ENCODE results near the gene AK8. TPM values are rescaled to one million over a fixed set of nuclear protein-coding genes. Genes with fewer than 3 reads are reported as not detected.

Gene AK8
- total and polyA plus RNA-seq, 5 experiments from 2014 or later: 0.14 TPM; not detected in 4

DNA sequence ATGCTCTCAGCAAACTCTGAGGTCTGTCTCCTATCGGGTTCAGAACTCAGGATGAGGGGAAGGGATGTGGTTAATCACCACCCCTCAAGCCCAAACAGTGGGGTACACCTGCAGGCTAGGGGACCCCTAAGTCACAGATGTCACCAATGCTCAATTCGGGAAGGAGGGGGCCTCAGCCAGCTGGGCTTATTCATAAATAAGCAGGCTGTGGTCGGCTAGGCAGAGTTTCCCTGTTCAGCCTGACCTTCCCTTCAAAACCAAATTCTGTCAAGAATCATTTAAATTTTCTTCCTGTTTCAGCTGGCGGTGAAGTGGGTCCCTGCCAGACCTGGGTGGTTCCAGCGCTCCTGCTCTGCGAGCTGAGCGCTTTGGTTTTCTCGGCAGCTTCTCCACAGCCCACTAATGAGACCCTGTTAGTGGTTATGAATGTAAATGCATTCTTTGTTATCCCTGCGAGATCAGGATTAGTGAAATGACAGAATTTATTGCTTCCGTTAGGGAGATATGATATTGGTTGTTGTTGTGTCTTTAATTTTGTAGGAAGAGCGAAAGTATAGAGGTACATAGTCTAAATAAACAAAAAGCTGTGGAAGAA, 68.3 kb downstream of the AK8 start:
- POLR2A ChIA-PET: no interaction called here
- no peak for DNase-seq
- H3K27ac Mint-ChIP-seq: peak overlapping the region in 1 of 10 donors; percentile 20
- peaks cover 10 to 63% (median 28%) of the 10 kb centered on the region in 5 donors for H3K27me3 Mint-ChIP-seq
- peaks cover 0 to 16% (median under 1%) of the 10 kb centered on the region in 4 donors for H3K4me1 Mint-ChIP-seq
- H3K36me3 Mint-ChIP-seq: no peaks in the 10 kb centered on the region
- no peaks in the 10 kb centered on the region for H3K9me3 Mint-ChIP-seq
- no peak for ATAC-seq
- H3K4me3 Mint-ChIP-seq: no peak overlapping the region

DNA sequence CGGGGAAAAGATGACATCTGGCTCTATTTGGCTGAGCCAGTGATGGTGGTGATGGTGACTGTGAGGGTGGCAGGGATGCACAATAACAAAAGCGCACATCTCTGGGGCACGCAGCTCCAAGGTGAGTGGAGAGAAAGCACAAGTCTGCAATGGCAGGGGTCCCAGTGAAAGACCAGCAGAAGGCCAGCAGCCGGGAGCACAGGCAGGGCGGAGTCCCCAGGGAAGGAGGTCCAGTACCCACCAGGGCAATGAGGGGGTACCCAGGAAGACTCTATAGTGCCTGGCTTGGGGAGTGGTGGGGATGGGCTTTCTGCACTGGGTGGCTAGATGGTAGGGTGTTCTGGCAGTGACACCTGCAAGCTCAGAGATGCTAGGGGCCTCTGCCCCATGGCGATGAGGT, 69.4 kb downstream of the AK8 start:
- DNase-seq (no peak), ATAC-seq (no peak)
- Mint-ChIP-seq H3K36me3 (no peaks in the 10 kb centered on the region), H3K27me3 (peaks cover 10 to 63% (median 31%) of the 10 kb centered on the region in 5 donors), H3K27ac (no peak overlapping the region), H3K4me3 (no peak overlapping the region), H3K4me1 (peaks cover 0 to 23% (median 6%) of the 10 kb centered on the region in 4 donors), H3K9me3 (no peaks in the 10 kb centered on the region)
- POLR2A ChIA-PET: interaction anchor here (0.6 kb wide), 1 partner anchor 715 kb away, joined by 4 read pairs; no protein-coding TSS in a partner anchor

DNA sequence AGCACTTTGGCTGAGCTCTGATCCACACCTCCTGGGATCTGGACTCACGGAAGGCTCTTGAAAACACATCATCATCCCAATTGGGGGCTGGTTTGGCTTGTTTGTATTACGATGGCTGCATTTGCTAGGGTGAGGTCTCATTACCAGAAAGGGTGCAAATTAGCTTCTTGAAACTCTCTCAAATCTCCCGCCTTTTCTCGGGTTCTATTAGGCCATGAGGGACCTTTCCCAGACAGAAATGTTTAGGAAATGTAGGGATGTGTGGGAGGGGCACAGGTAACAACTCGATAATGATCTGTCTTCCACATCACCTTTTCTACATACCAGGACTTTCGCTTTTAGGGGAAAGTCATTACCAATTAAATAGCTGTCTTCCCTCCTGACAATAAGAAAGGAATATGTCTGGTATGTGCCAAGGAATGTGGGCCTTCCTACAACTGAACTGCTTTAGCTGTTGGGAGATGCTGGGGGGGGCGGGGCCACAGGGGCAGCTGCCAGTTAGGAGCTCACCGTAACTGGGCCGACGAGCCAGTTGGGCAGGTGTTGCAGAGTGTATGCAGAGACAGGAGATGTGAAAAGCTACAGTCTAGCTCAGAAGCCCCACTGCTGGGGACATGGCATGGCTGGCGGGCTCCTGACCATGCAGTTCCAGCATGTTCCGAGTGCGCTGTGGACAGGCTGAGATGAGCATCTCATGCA, 71.2 kb downstream of the AK8 start:
- no peak for ATAC-seq
- POLR2A ChIA-PET: no interaction called here

DNA sequence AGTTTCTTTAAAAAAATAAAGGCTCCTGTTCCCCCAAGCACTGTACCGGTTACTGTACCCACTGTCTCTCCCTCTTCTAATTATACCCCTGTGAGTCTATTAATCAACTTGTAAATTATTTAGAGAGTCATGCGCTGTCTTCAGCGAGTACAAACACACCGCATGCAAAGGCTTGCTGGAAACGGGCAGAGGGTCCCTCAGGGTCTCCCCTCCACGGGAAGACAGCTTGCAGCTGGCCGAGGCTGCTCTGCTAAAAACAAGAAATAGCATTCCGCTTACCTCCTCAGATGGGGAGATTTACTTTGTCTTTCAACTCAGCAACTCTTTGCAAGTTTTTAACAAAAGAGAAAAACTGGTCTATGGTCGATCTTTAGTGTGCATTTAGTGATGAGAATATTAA, 71.8 kb downstream of the AK8 start:
- Mint-ChIP-seq H3K36me3 (no peaks in the 10 kb centered on the region), H3K27me3 (peaks cover 14 to 78% (median 37%) of the 10 kb centered on the region in 5 donors), H3K27ac (no peak overlapping the region), H3K4me3 (no peak overlapping the region), H3K9me3 (no peaks in the 10 kb centered on the region), H3K4me1 (peaks cover 0 to 25% (median 6%) of the 10 kb centered on the region in 4 donors)
- POLR2A ChIA-PET: no interaction called here
- DNase-seq: no peak
- no peak for ATAC-seq

More for the DNA sequence above, 71.2 kb downstream of the AK8 start:
- Mint-ChIP-seq H3K27ac (no peak overlapping the region), H3K27me3 (peaks cover 14 to 81% (median 37%) of the 10 kb centered on the region in 5 donors), H3K4me1 (peaks cover 0 to 25% (median 6%) of the 10 kb centered on the region in 4 donors), H3K9me3 (no peaks in the 10 kb centered on the region), H3K36me3 (no peaks in the 10 kb centered on the region), H3K4me3 (no peak overlapping the region)
- DNase-seq: no peak

DNA sequence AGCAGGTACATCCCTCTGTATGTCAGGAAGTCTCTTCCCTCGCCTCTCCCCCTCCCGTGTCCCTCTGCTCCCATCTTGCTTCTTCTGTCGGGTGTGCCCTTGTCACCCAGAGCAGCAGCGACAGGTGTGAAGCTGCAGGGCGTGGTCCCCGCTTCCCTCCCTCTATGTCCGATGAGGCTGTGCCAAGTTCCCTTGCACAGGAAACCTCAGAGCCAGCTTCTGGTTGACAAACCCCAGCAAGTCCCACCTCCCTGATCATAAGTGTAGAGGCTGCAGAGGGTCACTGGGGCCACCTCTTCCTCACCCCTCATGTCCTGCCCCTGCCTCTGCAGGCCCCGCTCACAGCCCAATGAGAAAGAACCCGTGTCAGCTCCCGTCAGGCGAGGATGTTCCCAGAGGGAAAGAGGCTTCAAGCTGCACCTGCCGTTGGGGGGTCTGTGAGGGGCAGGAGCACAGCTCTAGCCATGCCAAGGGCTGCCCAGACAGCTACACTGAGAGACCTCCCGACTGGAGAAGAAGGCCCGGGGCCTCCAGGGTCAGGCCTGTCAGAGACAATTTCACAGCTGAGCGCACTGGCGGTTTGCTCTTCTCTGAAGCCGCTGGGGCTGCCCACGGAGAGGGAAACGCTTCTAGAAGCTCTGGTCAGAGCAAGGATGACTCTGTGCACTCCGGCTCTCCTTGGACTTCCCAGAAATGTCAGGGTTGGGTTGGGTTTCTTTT, 73.3 kb downstream of the AK8 start:
- POLR2A ChIA-PET: no interaction called here
- Mint-ChIP-seq H3K4me1 (peaks cover 0 to 25% (median 8%) of the 10 kb centered on the region in 4 donors), H3K27ac (peak overlapping the region in 3 of 10 donors; percentile 21 to 90 (median 28)), H3K27me3 (peaks cover 11 to 70% (median 35%) of the 10 kb centered on the region in 5 donors), H3K36me3 (no peaks in the 10 kb centered on the region), H3K9me3 (no peaks in the 10 kb centered on the region), H3K4me3 (peak overlapping the region in 2 of 10 donors; percentile 5 to 33)
- DNase-seq (no peak), ATAC-seq (no peak)

DNA sequence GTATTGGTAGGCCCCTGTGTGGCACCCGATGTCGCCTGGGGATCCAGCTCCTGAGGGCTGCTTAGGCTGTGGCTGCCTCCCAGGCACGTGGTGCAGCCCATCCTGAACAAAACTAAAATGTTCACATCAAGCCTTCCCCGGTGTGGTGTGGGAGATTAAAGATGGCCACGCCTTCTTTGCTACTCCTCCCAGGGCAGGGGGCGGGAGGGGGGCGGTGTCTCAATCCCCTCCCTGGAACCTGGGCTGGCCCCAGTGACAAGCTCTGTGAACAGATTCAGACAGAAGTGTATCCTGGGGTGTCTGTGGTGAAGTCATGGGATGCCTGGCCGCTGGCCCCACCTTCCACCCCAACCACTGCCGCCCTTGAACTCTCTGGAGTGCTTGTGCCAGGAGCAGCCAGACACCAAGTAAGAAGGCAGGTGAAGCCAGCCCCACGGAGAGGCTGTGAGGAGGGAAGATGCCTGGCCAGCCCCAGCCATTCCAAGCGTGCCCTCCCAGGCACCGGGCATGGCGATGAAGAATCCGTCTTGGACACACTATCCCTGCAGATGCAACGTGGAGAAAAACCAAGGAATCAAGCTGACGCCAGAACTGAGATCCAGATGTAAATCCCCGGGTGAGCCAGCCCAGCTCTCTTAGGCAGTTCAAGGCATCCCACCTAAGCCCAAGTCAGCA, 75.8 kb downstream of the AK8 start:
- ATAC-seq (no peak), DNase-seq (no peak)
- Mint-ChIP-seq H3K27me3 (peaks cover 11 to 61% (median 34%) of the 10 kb centered on the region in 5 donors), H3K9me3 (no peaks in the 10 kb centered on the region), H3K4me1 (peaks cover 0 to 20% (median 8%) of the 10 kb centered on the region in 4 donors), H3K4me3 (no peak overlapping the region), H3K36me3 (no peaks in the 10 kb centered on the region), H3K27ac (no peak overlapping the region)
- POLR2A ChIA-PET: no interaction called here

DNA sequence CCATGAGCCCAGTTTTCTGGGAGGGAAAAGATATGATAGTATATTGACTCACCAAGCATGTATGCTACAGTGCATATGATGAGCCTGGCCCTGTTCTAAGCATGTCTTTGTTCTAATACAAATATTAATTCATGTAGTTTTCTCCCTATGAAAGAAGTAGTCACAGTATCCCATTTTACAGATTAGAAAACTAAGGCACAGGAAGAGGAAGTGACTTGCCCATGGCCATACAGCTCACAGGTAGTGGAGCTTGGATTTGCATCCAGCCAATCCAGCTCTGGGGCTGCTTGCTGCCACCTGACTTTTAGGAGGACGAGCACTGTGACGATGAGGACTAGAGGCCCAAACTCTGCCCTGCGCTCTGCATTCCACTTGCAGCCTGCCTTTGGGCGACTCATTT, 76.4 kb downstream of the AK8 start:
- DNase-seq (no peak), ATAC-seq (no peak)
- POLR2A ChIA-PET: no interaction called here
- peaks cover 0 to 20% (median 8%) of the 10 kb centered on the region in 4 donors for H3K4me1 Mint-ChIP-seq
- peaks cover 11 to 55% (median 34%) of the 10 kb centered on the region in 5 donors for H3K27me3 Mint-ChIP-seq
- H3K36me3 Mint-ChIP-seq: no peaks in the 10 kb centered on the region
- H3K27ac Mint-ChIP-seq: no peak overlapping the region
- H3K4me3 Mint-ChIP-seq: no peak overlapping the region
- no peaks in the 10 kb centered on the region for H3K9me3 Mint-ChIP-seq

DNA sequence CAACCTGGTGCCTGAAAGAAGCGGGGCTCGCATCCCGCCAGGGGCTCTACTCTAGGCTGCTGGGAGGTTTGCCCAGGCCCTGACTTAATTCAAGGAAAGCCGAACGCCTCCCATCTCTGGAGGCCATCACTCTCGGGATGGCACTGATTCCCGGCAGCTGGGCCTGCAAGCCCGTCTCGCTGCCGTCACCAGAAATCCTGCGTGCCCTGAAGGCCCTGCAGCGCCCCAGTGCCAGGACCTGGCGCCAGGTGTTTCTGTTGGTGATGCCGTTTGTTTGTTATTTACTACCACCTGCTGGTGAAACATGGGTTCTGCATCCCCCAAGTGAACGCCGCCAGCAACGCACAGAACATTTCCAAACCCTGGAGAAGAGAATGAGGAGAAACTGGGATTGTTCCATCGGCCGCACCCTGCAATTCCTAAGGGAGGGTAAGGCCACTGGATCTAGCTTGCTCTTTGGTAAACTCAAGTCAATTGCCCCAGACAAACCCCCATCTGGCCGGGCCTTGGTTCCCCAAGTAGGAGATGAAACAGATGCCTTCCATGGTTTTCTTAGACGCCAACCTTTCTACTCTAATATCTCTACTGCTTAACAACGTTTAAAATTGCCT, 77.9 kb downstream of the AK8 start:
- DNase-seq: peak; percentile 43 to 85 (median 64)
- ATAC-seq: peak; percentile 88 to 96

DNA sequence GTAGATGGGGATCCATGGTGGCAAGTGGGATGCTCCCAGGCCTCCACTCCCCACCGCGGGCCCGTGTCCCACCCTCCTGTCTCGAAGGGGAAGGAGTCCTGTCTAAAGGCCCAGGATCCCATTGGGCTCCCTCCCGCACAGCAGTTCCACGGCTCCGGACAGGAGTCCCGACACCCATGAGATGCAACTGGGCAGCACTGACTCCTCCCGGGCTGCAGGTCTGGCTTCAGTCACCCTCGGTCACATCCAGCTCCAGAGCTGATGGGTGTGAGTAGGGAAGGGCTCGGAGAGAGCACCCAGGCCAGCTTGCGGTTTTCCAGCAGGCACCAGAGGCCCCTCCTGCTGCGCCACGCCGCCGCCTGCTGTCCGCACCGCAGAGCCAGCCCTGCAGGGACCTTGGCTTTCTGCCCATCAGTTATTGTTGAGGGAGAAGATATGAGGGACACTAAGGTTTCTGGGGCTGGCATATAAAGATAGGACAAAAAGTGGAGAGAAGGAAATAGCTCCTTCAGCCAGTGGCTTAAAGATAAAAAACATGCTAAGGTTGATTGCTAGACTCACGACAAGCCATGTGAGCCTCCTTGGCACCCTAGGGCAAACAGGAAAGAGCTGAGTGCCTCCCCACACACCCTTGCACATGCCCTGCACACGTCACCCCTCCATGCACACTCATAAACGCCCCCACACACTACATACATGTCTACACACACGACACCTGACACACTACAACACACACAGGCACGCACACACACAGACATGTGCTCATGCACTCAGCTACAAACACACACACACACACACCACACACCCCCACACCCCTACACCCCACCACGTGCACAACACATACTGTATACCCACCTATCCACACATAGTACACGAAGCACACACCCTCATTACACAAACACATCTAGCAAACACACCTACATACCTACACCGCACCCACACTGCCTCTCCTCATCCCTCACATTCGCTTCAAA, 79.0 kb downstream of the AK8 start:
- Mint-ChIP-seq H3K27me3 (peaks cover 17 to 49% (median 30%) of the 10 kb centered on the region in 5 donors), H3K9me3 (no peaks in the 10 kb centered on the region), H3K36me3 (no peaks in the 10 kb centered on the region), H3K4me3 (no peak overlapping the region), H3K4me1 (peaks cover 0 to 6% (median 3%) of the 10 kb centered on the region in 4 donors), H3K27ac (peak overlapping the region in 2 of 10 donors; percentile 39 to 52)
- DNase-seq (no peak), ATAC-seq (no peak)
- POLR2A ChIA-PET: interaction anchor here (1.1 kb wide), 1 partner anchor 30 kb away, joined by 3 read pairs; no protein-coding TSS in a partner anchor

More for the DNA sequence above, 77.9 kb downstream of the AK8 start:
- POLR2A ChIA-PET: no interaction called here
- no peaks in the 10 kb centered on the region for H3K9me3 Mint-ChIP-seq
- peaks cover 0 to 16% (median 8%) of the 10 kb centered on the region in 4 donors for H3K4me1 Mint-ChIP-seq
- H3K27ac Mint-ChIP-seq: peak overlapping the region in 1 of 10 donors; percentile 52
- H3K4me3 Mint-ChIP-seq: no peak overlapping the region
- peaks cover 15 to 50% (median 34%) of the 10 kb centered on the region in 5 donors for H3K27me3 Mint-ChIP-seq
- H3K36me3 Mint-ChIP-seq: no peaks in the 10 kb centered on the region

DNA sequence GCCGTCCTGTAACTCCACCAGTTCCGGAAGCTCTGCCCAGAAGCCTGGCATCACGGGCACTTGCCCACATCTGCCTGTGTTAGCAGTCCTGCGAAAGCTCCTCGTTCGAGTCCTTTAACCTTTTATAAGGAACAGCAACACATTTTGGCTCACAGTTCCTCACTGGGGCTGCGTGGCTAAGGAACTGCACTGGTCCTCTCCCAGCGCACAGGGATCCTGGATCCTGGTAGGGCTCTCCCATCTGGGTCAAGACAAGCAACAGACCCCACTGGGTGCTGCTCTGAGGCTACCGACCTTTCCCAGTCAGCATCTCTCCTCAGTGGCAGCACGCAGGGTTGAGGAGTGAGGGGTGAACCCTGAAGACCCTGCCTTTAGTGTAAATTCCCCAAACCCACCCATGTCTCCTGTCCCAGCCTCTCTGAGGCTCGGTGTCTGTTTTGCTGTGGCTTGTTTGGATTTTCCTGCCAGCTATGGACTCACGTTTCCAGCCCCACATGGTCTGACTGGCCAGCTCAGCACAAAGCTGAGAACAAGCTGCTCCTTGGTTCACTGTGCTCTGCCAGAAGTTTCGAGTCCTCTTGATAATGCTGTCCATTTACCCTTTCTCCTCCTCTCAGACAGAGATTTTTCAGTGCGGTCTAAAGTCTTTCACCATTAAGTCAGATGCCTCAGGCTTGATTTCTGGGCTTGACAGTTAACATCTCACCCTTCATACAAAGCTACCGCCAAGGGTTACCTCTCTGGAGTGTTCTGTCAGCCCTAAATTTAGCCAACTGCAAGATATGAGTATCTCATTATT, 80.0 kb downstream of the AK8 start:
- DNase-seq: no peak
- H3K9me3 Mint-ChIP-seq: no peaks in the 10 kb centered on the region
- H3K27ac Mint-ChIP-seq: no peak overlapping the region
- peaks cover 0 to 5% (median 2%) of the 10 kb centered on the region in 4 donors for H3K4me1 Mint-ChIP-seq
- ATAC-seq: no peak
- peaks cover 15 to 54% (median 28%) of the 10 kb centered on the region in 5 donors for H3K27me3 Mint-ChIP-seq
- no peak overlapping the region for H3K4me3 Mint-ChIP-seq
- H3K36me3 Mint-ChIP-seq: no peaks in the 10 kb centered on the region
- POLR2A ChIA-PET: interaction anchor here (1.1 kb wide), 1 partner anchor 29 kb away, joined by 3 read pairs; no protein-coding TSS in a partner anchor

All from naive thymus-derived CD8-positive, alpha-beta T cell (primary cell).